HG03521 (cell line): ENCODE measurements around the gene PAIP1.
"Not testable (repeated sequence)": the region's sequence is repeated elsewhere in the genome, so short reads cannot be mapped to it uniquely, and the experiment has no call there.

ENCODE experiments used
- ATAC-seq: cut with Tn5 transposase; IDR thresholded peaks from one replicate; pipeline ENCODE4 v1.9.1; 2021; ENCODE audit warnings: mild to moderate bottlenecking, moderate library complexity; ENCODE audit not compliant: unreplicated experiment

Gene PAIP1

DNA sequence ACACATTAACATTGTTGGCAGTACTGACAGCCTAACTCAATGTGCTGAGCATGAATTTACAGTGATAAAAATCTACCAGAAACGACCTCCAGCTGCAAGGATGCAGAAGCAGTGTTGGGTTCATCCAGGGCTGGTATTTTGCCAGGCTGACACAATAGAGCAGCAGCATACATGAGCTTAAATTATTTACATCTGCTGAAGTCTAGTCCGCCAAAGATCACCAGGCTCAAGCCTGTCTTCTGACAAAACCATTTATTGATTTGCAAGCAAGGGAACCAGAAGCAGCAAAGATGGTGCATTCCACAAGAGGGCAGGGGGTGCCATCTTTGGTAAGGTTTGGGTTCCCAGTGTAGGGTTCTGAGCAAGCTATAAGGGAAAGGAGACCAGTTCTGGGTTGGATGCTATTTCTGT is 33.2 kb downstream of the PAIP1 start:
- no peak for ATAC-seq

DNA sequence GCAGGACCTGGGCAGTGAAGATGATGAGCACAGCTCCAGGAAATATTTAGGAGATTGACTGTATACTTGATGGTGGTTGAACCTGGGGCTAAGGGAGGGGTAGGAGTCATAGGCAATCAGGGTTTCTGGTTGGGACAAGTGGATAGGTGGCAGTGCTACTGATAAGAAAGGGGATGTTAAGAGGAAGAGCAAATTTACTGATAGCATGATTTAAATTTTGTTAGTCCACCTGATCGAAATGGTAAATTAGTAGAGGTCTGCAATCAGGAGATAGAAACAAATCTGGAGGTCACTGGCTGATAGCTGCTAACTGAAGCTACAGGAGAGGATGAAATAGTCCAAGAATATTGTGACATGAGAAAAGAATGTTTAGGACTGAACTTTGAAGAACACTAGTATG is 36.3 kb downstream of the PAIP1 start:
- ATAC-seq: no peak

DNA sequence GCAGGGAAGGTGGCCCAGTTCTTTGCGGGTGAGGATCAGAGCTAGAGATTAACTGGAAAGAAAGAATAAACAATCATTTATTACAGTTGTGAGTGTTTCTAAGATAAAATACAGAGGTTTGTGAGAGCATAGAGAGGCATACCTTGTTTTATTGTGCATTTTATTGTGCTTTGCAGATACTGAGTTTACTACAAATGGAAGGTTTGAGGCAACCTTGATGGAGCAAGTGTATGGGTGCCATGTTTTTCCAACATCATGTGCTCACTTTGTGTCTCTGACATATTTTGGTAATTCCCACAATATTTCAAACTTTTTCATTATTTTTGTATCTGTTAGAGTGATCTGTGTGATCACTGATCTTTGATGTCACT is 41.2 kb downstream of the PAIP1 start:
- no peak for ATAC-seq

DNA sequence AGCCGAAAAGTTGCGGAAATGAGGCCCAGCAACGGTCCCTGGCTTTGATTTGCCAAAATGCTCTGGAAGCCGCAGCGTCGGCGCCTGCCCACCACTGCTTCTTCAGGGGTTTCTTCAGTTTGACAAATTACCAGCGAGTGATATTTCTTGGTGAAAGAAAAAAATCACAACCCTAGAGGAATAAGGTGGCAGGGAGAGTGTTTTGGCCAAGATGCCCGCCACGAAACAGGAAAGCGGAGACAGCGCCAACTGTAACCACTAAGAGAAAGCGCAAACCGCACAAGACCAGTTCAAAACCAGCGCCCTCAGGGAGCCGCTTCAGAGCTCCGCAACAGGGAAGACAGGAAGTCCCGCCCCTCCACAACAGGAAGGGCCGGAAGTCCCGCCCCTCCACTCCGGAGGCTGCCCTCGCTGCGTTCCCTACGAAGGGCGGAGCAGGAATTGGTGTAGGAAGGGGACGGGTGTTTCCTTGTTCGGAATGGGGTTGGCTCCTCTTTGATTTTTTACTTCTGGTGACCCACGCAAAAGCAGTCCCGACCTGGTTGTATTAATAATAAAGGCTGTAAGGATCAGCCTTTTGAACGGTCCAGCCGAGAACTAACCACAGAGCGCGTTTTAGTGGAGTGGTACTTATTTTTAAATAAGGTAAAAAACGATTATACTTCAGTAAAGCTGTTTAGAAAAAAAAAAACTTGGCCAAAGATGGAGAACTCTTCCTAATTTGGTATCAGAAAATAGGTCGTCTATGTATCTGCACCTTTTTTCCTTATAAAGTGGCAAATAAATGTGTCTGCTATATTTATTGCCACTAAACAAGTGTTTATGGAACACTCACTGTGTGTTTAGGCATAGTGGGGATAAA is 41.8 kb downstream of the PAIP1 start, which contains the start of gene C5orf34:
Gene C5orf34 (minus strand): TSS at position 333 of the 862 bp plus-strand sequence. CDS start 5,809 bp downstream, outside the sequence.
- peak; percentile 98 for ATAC-seq

DNA sequence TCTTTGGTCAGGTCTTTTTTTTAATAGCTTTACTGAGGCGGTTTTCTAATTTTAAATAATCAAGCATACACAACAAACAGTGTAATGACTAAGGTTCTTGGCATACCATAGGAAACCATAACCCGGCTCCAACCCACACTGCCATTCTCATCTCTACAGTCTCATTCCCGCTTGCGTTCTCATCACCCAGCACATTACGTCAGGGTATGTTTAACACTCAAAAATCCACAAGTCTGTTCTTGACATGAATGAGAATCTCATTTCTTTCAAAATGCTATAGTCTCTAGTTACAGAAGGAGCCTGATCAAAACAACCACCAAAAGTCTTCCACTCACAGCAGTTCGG is 42.4 kb downstream of the PAIP1 start:
- peak; percentile 24 for ATAC-seq

DNA sequence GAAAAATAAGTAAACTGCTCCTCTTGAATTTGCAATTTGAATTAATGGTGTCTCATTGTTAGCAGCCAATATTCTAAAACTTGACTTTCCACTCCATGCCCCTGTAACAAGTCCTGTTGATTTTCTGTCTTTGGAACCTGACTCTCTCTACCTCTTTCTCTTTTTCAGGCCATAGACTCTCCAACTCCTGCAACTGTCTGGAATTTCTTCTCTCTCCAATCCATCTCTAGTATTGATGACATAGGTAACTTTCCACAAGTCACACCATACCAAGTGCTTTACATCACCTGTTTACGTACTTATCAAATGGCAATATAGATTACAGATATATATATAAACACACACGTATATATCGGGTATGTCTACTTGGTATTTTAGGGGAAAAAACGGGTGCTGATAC is 42.9 kb downstream of the PAIP1 start:
- no peak for ATAC-seq

DNA sequence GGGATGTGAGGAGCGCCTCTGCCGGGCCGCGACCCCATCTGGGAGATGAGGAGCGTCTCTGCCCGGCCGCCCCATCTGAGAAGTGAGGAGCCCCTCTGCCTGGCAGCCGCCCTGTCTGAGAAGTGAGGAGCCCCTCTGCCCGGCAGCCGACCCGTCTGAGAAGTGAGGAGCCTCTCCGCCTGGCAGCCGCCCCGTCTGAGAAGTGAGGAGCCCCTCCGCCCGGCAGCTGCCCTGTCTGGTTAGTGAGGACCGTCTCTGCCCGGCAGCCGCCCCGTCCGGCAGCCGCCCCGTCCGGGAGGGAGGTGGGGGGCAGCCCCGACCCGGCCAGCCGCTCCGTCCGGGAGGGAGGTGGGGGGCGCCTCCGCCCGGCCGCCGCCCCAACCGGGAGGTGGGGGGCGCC is 45.8 kb downstream of the PAIP1 start:
- not testable (repeated sequence) for ATAC-seq

DNA sequence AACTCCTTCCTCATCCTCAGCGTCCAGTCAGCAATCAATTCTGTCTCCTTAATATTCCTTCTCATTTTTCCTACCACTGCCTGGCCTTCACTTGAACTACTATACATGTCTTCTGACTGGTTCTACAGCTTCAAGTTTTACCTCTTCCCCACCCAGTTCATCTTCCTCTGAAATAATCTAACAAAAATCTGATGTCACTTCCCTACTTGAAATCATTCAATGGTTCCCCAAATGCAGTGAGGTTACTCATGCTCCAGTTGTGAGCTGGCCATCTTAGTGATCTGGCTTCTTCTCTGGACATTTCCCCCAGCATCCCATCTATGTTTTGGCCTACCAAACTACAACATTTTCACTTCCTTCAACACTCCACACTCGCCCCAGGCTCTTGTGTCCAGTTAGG is 58.3 kb downstream of the PAIP1 start:
- no peak for ATAC-seq

DNA sequence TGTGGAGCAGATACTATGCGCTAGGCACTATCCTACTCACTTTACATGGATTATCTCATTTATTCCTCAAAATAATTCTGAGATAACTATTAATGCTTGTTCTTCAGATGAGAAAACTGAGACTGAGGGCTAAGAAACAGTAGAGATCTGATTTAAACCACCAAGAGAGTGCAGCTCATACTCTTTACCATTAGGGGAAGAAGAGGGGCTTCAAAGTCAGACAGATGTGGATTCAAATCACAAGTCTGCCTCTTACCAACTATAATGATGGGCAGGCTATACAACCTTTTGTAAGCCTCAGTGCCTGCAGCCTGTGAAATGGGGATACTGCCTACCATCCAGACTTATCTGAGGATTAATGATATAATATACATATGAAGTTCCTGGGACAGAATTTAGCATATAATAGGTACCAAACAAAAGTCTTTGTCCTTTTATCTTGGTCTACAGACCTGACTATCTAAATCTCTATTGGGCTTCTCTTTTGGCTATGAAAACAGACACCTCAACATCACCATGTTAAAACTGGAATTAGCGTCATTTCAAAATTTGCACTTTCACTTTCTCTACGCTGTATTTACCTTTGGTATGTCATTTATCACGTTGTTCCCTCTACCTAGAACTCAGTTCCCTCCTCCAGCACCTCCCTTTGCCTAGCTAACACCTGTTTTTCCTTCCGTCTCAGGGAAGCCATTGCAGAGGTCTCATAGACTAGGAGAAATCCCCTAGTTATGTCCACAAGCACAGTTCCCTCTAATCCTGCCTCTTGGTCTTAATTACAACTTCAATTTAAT is 59.4 kb downstream of the PAIP1 start:
- ATAC-seq: no peak

DNA sequence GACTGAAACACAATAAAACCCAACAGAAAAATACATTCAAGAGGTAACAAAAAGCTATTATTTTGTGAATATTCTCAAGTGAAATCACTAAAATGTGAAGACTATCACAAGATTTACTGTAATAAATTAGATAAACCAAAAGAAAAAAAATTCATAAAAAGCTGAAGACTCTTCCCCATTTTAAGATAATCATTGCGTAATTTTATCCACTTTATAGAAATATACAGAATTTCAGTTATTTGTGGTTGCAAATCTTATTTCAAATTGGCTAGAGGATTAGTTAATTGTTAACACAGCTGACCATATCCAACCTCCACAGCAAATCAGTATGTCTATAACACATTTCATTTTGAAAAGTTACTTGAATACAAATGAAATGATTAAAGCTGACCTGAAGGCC is 65.6 kb downstream of the PAIP1 start:
- ATAC-seq: no peak

DNA sequence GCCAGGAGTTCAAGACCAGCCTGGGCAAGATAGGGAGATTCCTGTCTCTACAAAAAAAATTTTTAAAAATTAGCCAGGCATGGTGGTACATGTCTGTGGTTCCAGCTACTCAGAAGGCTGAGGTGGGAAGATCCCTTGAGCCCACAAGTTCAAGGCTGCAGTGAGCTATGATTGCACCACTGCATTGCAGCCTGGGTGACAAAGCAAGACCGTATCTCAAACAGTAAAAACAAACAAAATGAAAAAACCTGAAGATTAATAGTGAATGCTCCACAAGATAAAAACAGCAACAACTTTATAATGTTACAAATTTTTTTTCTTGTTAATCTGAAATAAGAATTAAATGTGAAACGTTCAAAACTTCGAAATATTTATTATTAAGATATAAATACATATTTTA is 70.5 kb downstream of the PAIP1 start:
- ATAC-seq: no peak

DNA sequence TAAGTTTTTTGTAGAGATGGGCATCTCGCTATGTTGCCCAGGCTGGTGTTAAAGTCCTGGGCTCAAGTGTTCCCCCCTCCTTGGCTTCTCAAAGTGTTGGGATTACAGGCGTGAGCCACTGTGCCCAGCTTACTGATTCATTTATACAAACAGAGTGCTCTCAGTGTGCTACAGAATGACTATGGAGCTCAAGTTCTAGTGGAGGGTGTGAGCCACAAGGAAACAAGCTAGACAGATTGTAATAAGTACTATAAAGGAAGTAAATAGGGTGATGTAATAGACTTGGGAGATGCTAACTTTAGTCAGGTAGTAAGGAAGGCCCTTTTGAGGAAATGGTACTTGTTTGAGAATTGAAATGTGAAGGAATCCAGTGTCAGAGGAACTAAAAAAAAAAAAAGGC is 71.5 kb downstream of the PAIP1 start:
- ATAC-seq: no peak

DNA sequence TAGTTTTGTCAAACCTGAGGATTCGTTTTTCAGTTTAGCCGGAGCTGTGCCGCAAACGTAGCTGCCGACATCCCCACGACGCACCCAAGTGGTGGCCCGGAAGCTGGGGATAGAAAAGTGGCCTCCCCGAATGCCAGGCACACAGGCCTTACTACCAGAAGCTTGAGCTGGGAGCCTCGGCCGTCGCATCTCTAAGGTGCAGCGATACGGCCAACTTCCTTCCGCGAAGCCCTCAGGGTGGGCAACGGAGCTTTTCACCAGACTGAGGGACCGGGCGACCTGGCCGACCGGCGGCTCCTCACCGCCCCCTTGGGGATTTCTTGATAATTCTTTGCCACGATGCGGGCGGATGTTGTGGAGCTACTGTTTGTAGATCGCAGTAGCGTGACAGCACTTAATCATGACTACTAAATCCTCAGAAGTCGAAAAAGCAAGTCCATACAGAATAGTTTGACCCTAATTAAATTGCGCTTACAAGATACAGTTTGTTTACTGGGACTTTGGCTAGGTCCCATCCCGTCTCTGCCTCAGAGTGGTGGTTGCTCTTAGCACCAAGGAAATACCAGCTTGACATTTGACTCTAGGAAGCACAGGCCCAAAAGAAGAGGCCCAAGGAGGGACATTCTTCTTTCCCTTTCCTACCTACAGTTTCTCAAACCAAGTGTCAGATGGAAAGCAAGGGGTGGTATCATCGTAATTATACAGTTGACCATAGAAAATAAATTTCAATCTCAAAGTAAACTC is 72.6 kb downstream of the PAIP1 start:
- peak; percentile 69 for ATAC-seq

DNA sequence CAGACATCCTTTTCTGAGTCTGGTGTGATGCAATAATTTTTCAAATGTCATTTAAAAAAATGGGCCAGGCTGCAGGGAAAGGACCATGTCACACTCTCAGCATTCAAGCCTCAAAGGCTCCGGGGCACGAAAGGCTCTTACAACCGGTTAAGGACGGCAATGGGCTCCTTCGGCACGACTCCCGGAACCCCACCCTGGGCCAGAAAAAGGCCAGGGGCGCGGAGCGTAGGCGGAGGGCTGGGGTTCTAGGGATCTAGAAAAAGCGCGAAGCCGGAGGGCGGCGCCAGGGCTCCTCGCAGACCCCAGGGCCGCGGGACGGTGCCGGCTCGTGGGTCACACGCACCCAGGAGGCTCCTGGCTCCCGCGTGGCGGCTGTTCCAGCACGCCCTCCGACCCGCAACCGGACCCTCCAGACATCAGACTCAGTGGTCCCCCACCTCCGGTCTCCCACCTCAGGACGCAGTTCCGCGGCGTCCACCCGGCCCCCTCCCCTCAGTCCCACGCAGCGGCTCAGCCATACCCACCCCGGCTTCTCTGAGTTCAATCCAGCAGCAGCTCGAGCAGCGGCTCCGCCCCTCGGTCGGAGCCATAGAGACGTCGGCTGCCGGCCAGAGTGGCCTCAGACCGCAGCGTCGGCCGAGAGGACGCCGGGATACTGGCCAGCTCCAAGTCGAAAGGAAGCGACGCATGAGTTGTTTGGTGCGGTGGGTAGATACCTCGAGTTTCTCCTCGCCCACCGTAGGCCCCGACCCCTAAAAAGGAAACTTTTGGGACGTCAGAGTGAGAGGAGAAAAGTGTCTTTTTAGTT is 73.4 kb downstream of the PAIP1 start, which contains the start of gene TMEM267:
Gene TMEM267 (minus strand): TSS at position 568 of the 808 bp plus-strand sequence. CDS start 29,896 bp downstream, outside the sequence.
- peak; percentile 87 for ATAC-seq

DNA sequence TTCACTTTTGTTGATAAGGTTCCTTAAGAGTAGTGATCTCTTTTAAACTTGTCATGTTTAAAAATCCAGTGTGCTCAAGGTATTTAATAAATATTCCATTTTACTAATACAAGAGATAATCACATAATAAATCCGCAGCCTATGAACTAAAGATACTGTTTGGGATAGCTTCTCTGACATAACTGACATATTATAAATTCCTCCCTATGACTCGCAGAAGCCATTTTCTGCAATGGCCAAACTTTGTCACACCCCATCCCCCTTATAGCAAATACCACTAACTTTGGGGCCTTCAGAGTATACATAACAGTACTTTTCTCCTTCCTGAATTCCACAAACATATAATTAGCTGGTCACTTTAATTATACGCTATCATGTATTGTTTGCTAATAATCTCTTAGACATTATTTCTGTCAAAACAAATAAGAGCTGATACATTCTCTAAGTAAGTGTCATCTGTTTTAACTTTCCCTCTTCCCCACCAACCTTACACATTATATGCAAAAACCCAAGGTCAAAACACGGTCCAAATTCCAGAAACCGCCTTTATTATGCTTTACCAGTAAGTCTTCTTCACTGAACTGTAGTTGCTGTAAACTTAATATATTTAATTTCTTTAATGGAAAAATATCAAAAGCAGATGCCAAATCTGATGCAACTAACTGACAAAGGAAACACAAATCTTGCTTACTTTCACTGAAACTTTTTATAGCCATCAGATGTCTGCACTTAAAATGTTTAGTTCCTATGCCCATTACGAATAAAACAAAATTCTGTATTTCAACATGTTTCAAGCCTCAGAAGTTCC is 74.2 kb downstream of the PAIP1 start:
- ATAC-seq: no peak
